RWPE2 (cell line): ENCODE results near the gene FTSJ1.
"Not testable (repeated sequence)": the region's sequence is repeated elsewhere in the genome, so short reads cannot be mapped to it uniquely, and the experiment has no call there.

Source experiments
- ATAC-seq: fragments of 200-7000 bp; cut with Tn5 transposase; 3 replicates; pipeline ENCODE4 v1.9.1; 2021; ENCODE audit warnings: low read depth
- DNase-seq: peaks from one replicate; pipeline ENCODE4 v3.0.0-alpha.2; 2020; ENCODE audit warnings: low spot score
- H3K27ac ChIP-seq: fragments of 450-650 bp; 2 replicates; pipeline ENCODE4 v1.5.1; 2017; ENCODE audit warnings: mild to moderate bottlenecking; ENCODE audit not compliant: poor library complexity, severe bottlenecking
- H3K27me3 ChIP-seq: fragments of 250-450 bp; sonication (Bioruptor Pico); 2 replicates; pipeline ENCODE4 v1.5.1; 2021; ENCODE audit warnings: mild to moderate bottlenecking, moderate library complexity; ENCODE audit not compliant: insufficient read depth, poor library complexity, severe bottlenecking
- H3K36me3 ChIP-seq: fragments of 250-450 bp; sonication (Bioruptor Pico); 2 replicates; pipeline ENCODE4 v1.5.1; 2020; ENCODE audit warnings: low read depth, mild to moderate bottlenecking, moderate library complexity
- H3K4me1 ChIP-seq: fragments of 250-450 bp; sonication (Bioruptor Pico); 2 replicates; pipeline ENCODE4 v1.5.1; 2021; ENCODE audit warnings: mild to moderate bottlenecking, moderate library complexity; ENCODE audit not compliant: insufficient read depth, poor library complexity, severe bottlenecking
- H3K4me3 ChIP-seq: fragments of 250-450 bp; sonication (Bioruptor Pico); 2 replicates; pipeline ENCODE4 v1.5.1; 2021; ENCODE audit warnings: mild to moderate bottlenecking, moderate library complexity; ENCODE audit not compliant: severe bottlenecking
- H3K9me3 ChIP-seq: fragments of 250-450 bp; sonication (Bioruptor Pico); 2 replicates; pipeline ENCODE4 v1.5.1; 2021; ENCODE audit warnings: mild to moderate bottlenecking, moderate library complexity; ENCODE audit not compliant: severe bottlenecking
- CTCF ChIP-seq: fragments of 450-650 bp; IDR thresholded peaks from one replicate; pipeline ENCODE4 v1.5.1; 2017; ENCODE audit warnings: mild to moderate bottlenecking, moderate library complexity; ENCODE audit not compliant: poor library complexity, severe bottlenecking

FTSJ1 gene, protein sequence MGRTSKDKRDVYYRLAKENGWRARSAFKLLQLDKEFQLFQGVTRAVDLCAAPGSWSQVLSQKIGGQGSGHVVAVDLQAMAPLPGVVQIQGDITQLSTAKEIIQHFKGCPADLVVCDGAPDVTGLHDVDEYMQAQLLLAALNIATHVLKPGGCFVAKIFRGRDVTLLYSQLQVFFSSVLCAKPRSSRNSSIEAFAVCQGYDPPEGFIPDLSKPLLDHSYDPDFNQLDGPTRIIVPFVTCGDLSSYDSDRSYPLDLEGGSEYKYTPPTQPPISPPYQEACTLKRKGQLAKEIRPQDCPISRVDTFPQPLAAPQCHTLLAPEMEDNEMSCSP

GRCh38 chrX:48475774-48476577 lies at the start of gene FTSJ1:
Gene FTSJ1 (plus strand): TSS chrX:48476199. CDS start chrX:48478048, 1,849 bp downstream.
- peak; percentile 85 for DNase-seq

GRCh38 chrX:48427027-48427716 lies 48.8 kb upstream of the FTSJ1 start:
- H3K27me3 ChIP-seq, DNase-seq, H3K4me1 ChIP-seq, H3K27ac ChIP-seq, H3K4me3 ChIP-seq, H3K36me3 ChIP-seq, H3K9me3 ChIP-seq: not testable (repeated sequence)
- ATAC-seq: peak; percentile 69

More at GRCh38 chrX:48475774-48476577, at the start of gene FTSJ1:
- no peak for TF ChIP-seq CTCF
- ATAC-seq: peak; percentile 81
- H3K9me3 ChIP-seq: no peaks in the 10 kb centered on the region
- peak within 1 kb of the TSS; percentile 74 for H3K27ac ChIP-seq
- peaks cover 23% of the 10 kb centered on the region for H3K36me3 ChIP-seq
- H3K4me3 ChIP-seq: peak within 1 kb of the TSS; percentile 64
- no peaks in the 10 kb centered on the region for H3K4me1 ChIP-seq
- H3K27me3 ChIP-seq: no peaks in the 10 kb centered on the region

DNA sequence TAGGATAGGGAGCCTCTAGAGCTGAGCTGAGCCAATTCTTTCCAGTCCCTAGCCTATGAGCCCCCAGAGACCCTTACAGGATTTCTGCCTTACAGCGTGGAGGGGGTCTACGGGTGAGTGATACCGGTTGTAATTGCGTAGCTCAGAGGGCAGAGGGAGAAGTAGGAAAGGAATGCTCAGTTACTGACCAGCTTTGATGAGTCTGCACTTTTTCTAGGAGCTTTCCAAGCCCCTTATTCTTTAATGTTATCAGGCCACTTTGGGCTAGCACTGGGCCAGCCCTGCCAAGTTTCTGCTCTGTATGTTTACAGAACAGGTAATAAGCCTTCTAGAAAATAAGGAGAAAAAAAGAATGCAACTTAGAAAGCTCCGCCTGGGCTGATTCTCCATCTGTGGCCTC lies 46.4 kb upstream of the FTSJ1 start:
- not testable (repeated sequence) for H3K4me3 ChIP-seq, H3K27ac ChIP-seq, ATAC-seq, DNase-seq, H3K27me3 ChIP-seq, H3K9me3 ChIP-seq, H3K36me3 ChIP-seq, H3K4me1 ChIP-seq

DNA sequence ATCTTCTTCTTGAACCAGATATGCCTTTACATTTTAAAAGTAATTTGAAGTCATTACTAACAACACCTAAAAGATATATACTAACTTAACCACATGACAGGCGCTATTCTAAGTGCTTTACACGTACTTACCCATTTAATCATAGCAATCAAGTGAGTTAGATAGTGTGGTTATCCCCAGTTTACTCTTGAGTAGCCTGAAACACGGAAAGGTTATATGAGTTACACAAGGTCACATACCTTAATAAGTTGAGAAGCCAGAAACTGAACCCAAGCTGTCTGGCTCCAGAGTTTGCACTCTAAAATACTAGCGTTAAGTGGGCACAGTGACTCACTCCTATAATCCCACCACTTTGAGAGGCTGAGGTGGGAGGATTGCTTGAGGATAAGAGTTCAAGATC lies 45.8 kb upstream of the FTSJ1 start:
- not testable (repeated sequence) for ATAC-seq, H3K4me1 ChIP-seq, H3K27me3 ChIP-seq, H3K9me3 ChIP-seq, H3K27ac ChIP-seq, DNase-seq, H3K36me3 ChIP-seq, H3K4me3 ChIP-seq

DNA sequence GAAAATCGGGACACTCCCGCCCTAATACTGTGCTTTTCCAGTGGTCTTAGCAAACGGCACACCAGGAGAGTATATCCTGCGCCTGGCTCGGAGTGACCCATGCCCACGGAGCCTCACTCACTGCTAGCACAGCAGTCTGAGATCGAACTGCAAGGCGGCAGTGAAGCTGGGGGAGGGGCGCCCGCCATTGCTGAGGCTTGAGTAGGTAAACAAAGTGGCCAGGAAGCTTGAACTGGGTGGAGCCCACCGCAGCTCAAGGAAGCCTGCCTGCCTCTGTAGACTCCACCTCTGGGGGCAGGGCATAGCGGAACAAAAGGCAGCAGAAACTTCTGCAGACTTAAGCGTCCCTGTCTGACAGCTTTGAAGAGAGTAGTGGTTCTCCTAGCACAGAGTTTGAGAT lies 42.3 kb upstream of the FTSJ1 start:
- not testable (repeated sequence) for H3K4me3 ChIP-seq, H3K27me3 ChIP-seq, H3K4me1 ChIP-seq, H3K27ac ChIP-seq, ATAC-seq, H3K36me3 ChIP-seq, DNase-seq, H3K9me3 ChIP-seq

GRCh38 chrX:48447201-48447600 lies 28.8 kb upstream of the FTSJ1 start:
- not testable (repeated sequence) for H3K4me1 ChIP-seq, H3K9me3 ChIP-seq, H3K4me3 ChIP-seq, ATAC-seq, H3K27me3 ChIP-seq, DNase-seq, H3K36me3 ChIP-seq, H3K27ac ChIP-seq

DNA sequence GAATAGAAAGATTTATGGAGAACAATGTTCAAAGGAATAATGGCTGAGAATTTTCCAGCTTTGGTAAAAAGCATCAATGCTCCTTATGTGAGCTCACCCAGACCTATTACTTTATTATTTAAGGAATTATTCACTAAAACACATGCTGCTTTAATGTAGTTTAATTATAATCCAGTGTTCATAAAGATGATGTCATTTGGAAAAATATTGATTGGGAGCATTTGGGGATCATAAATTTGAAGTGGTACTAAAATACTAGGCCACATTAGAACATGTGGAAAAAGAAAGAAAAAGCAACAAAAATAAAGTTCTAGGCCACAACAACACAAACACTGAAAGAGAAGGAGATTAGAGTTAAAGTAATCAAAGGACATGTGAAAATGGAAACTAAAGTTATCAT lies 25.9 kb upstream of the FTSJ1 start:
- Histone ChIP-seq H3K27me3 (no peaks in the 10 kb centered on the region), H3K36me3 (no peaks in the 10 kb centered on the region), H3K4me1 (no peaks in the 10 kb centered on the region), H3K4me3 (no peak overlapping the region), H3K27ac (no peak overlapping the region), H3K9me3 (no peaks in the 10 kb centered on the region)
- ATAC-seq (no peak), DNase-seq (no peak)
- TF ChIP-seq CTCF: no peak
